ENCODE data around the gene RNF26. TPM values are rescaled to one million over a fixed set of nuclear protein-coding genes. Genes with fewer than 3 reads are reported as not detected.

RNF26 gene
- polyA plus RNA-seq, 1 of the 3 experiments (the other 2 are of a cell fraction) = 31.9 TPM

GRCh38 chr11:119380827-119381180, 46.5 kb downstream of the RNF26 start:
- TF ChIP-seq GABPA (IDR thresholded peaks at IDR 0.05; ENCODE audit: low read depth) (no peak), RFX5 (IDR thresholded peaks at IDR 0.05; ENCODE audit: low read length) (no peak), NRF1 (IDR thresholded peaks at IDR 0.05; ENCODE audit: low read depth, low read length) (no peak), SMC3 (IDR thresholded peaks at IDR 0.05; ENCODE audit: low read depth, low read length) (no peak), SIN3A (IDR thresholded peaks at IDR 0.05; ENCODE audit: borderline replicate concordance, low read depth, low read length) (no peak), MXI1 (IDR thresholded peaks at IDR 0.05; ENCODE audit: low read depth, low read length) (no peak), EZH2phosphoT487 (IDR thresholded peaks at IDR 0.05; ENCODE audit: borderline replicate concordance, low read depth) (no peak), TCF12 (IDR thresholded peaks at IDR 0.05) (no peak), NFIC (IDR thresholded peaks at IDR 0.05; ENCODE audit: borderline replicate concordance) (no peak), FOXM1 (IDR thresholded peaks at IDR 0.05; ENCODE audit: low read depth) (no peak), RAD21 (IDR thresholded peaks at IDR 0.05; ENCODE audit: low read length) (no peak), PBX3 (IDR thresholded peaks at IDR 0.05) (no peak), TEAD4 (IDR thresholded peaks at IDR 0.05; ENCODE audit: borderline replicate concordance, insufficient read depth) (no peak), POLR2AphosphoS5 (IDR thresholded peaks at IDR 0.05; ENCODE audit: low read depth, low read length) (no peak), ZBTB33 (IDR thresholded peaks at IDR 0.05; ENCODE audit: borderline replicate concordance, low read depth) (no peak), ELF1 (IDR thresholded peaks at IDR 0.05) (no peak)
- CTCF ChIA-PET = interaction anchor here (0.7 to 22.5 kb wide), 32 partner anchors 8 to 309 kb away, joined by 3 to 390 read pairs (median 5); partner anchors contain the start of gene C1QTNF5
- H3K27ac ChIP-seq (ENCODE audit: low read depth in 2 of 2, low read length in 1 of 2) = no peak overlapping the region

More at GRCh38 chr11:119380827-119381180, 46.5 kb downstream of the RNF26 start:
- Histone ChIP-seq H3K9me2 (no peaks in the 10 kb centered on the region), H3K9ac (no peak overlapping the region), H3K4me3 (ENCODE audit: low read depth in 2 of 2, low read length in 1 of 2) (peak overlapping the region in 1 of 2 experiments; percentile 62; a peak in 3 of 4 replicates), H3K4me2 (peak overlapping the region; percentile 94), H3K27me3 (ENCODE audit: insufficient read depth) (no peaks in the 10 kb centered on the region), H2AFZ (ENCODE audit: low read depth) (peak overlapping the region; percentile 83; the same call in 1 of the 2 replicates), H3K9me3 (no peaks in the 10 kb centered on the region), H3K79me2 (ENCODE audit: insufficient read depth) (no peaks in the 10 kb centered on the region), H4K20me1 (ENCODE audit: insufficient read depth) (no peaks in the 10 kb centered on the region), H3F3A (replicated peaks; ENCODE audit: insufficient read depth) (no peaks in the 10 kb centered on the region), H3K4me1 (ENCODE audit: control insufficient read depth in 1 of 2, insufficient read depth in 2 of 2, low read depth in 1 of 2, low read length in 1 of 2) (peaks cover 4 to 48% of the 10 kb centered on the region in 2 experiments; a peak in 3 of 4 replicates), H3K36me3 (replicated peaks in 1 of 2; ENCODE audit: control insufficient read depth in 1 of 2, insufficient read depth in 2 of 2, low read length in 1 of 2) (no peaks in the 10 kb centered on the region)
- DNase-seq = no peak
- 66% methylated on average over 10 of the region's 10 CpGs for WGBS (ENCODE audit: low lambda C conversion rate)
- POLR2A ChIA-PET = interaction anchor here (1.2 kb wide), 1 partner anchor 42 kb away, joined by 3 read pairs; the partner anchor contains the start of gene THY1
